IMR-90 (cell line): Measurements from ENCODE around the gene NFATC1. TPM values are rescaled to one million over a fixed set of nuclear protein-coding genes. Genes with fewer than 3 reads are reported as not detected.

ENCODE experiments used
- ATAC-seq: fragments of 200-7000 bp; cut with Tn5 transposase; 2 replicates; pipeline ENCODE4 v1.9.1; 2020; ENCODE audit warnings: low read depth, mild to moderate bottlenecking, moderate library complexity
- BruUV-seq: library from RNA; stranded (reverse); fragments of 400-500 nt; replicated peaks from 2 replicates; lab custom pipeline; 2021; lab: Mats Ljungman, UMichigan
- CTCF ChIA-PET: fragments of 300-600 bp; formaldehyde crosslinking; extraction: SDS; loops from one replicate; lab custom pipeline; 2021; ENCODE audit warnings: antibody characterized with exemption; lab: Yijun Ruan, JAX
- POLR2A ChIA-PET: fragments of 300-600 bp; sonication (Branson Sonifier 250); formaldehyde crosslinking; loops from one replicate; lab custom pipeline; 2022; ENCODE audit warnings: antibody characterized with exemption; ENCODE audit not compliant: unreplicated experiment; lab: Charles Lee
- DNase-seq: peaks from one replicate; pipeline ENCODE4 v3.0.0; 2013
- H2AFZ ChIP-seq: replicated peaks from 2 replicates; pipeline ENCODE3; 2013; ENCODE audit warnings: low read length, mild to moderate bottlenecking; ENCODE audit not compliant: poor library complexity
- H2AK5ac ChIP-seq: 2 replicates; pipeline ENCODE4 v1.6.1; 2013; ENCODE audit warnings: low read depth, low read length, inconsistent platforms
- H2AK9ac ChIP-seq: replicated peaks from 2 replicates; pipeline ENCODE3; 2013; ENCODE audit warnings: mild to moderate bottlenecking, low read depth, low read length, moderate library complexity; ENCODE audit not compliant: poor library complexity
- H2BK120ac ChIP-seq: 2 replicates; pipeline ENCODE4 v1.6.1; 2013; ENCODE audit warnings: low read depth, low read length, inconsistent platforms
- H2BK15ac ChIP-seq: 3 replicates; pipeline ENCODE4 v1.6.1; 2013; ENCODE audit warnings: low read depth, low read length, inconsistent platforms
- H2BK20ac ChIP-seq: 2 replicates; pipeline ENCODE4 v1.6.1; 2013; ENCODE audit warnings: low read depth, mild to moderate bottlenecking, inconsistent platforms, low read length, moderate library complexity
- H2BK5ac ChIP-seq: 2 replicates; pipeline ENCODE4 v1.6.1; 2013; ENCODE audit warnings: mild to moderate bottlenecking, low read depth, low read length, inconsistent platforms; ENCODE audit not compliant: poor library complexity, severe bottlenecking
- H3K14ac ChIP-seq: replicated peaks from 2 replicates; pipeline ENCODE4 v1.6.1; 2013; ENCODE audit warnings: low read depth, low read length, inconsistent platforms
- H3K18ac ChIP-seq: 2 replicates; pipeline ENCODE4 v1.6.1; 2013; ENCODE audit warnings: low read depth, low read length, control low read depth
- H3K23ac ChIP-seq: 2 replicates; pipeline ENCODE4 v1.6.1; 2013; ENCODE audit warnings: low read depth, low read length, inconsistent platforms
- H3K27ac ChIP-seq: 2 replicates; pipeline ENCODE4 v1.5.1; 2013; ENCODE audit warnings: mild to moderate bottlenecking, control low read depth, low read length; ENCODE audit not compliant: insufficient read depth
- H3K27me3 ChIP-seq: 2 replicates; pipeline ENCODE4 v1.6.1; 2013; ENCODE audit warnings: low read length; ENCODE audit not compliant: control insufficient read depth, insufficient read depth
- H3K36me3 ChIP-seq: 2 replicates; pipeline ENCODE4 v1.6.1; 2013; ENCODE audit warnings: low read length, mixed read lengths; ENCODE audit not compliant: control insufficient read depth, insufficient read depth
- H3K4ac ChIP-seq: 2 replicates; pipeline ENCODE4 v1.6.1; 2013; ENCODE audit warnings: low read depth, low read length, inconsistent platforms
- H3K4me1 ChIP-seq: 2 replicates; pipeline ENCODE4 v1.6.1; 2013; ENCODE audit warnings: low read length, mixed read lengths; ENCODE audit not compliant: control insufficient read depth, insufficient read depth
- H3K4me2 ChIP-seq: 2 replicates; pipeline ENCODE4 v1.6.1; 2013; ENCODE audit warnings: low read depth, mild to moderate bottlenecking, control low read depth, low read length, moderate library complexity
- H3K4me3 ChIP-seq: 2 replicates; pipeline ENCODE4 v1.5.1; 2013; ENCODE audit warnings: low read depth, mild to moderate bottlenecking, control low read depth, low read length, moderate library complexity; ENCODE audit not compliant: insufficient read depth
- H3K56ac ChIP-seq: 2 replicates; pipeline ENCODE4 v1.6.1; 2013; ENCODE audit warnings: low read length, inconsistent platforms; ENCODE audit not compliant: insufficient read depth; ENCODE audit errors: extremely low read depth
- H3K79me1 ChIP-seq, 2 experiments: 2 replicates each; pipeline ENCODE4 v1.6.1; 2013; ENCODE audit warnings: low read length in 2 of 2, inconsistent platforms in 1 of 2, low read depth in 1 of 2
- H3K9ac ChIP-seq: 2 replicates; pipeline ENCODE4 v1.6.1; 2013; ENCODE audit warnings: low read depth, low read length, control low read depth
- H3K9me1 ChIP-seq: 2 replicates; pipeline ENCODE4 v1.6.1; 2013; ENCODE audit warnings: low read length, inconsistent platforms; ENCODE audit not compliant: insufficient read depth
- H3K9me3 ChIP-seq: 2 replicates; pipeline ENCODE4 v1.6.1; 2013; ENCODE audit warnings: low read length; ENCODE audit not compliant: control insufficient read depth, insufficient read depth
- H4K20me1 ChIP-seq: 2 replicates; pipeline ENCODE4 v1.6.1; 2013; ENCODE audit warnings: low read length, inconsistent platforms; ENCODE audit not compliant: insufficient read depth
- H4K5ac ChIP-seq: 2 replicates; pipeline ENCODE4 v1.6.1; 2013; ENCODE audit warnings: mild to moderate bottlenecking, low read depth, low read length, control low read depth
- H4K8ac ChIP-seq, 2 experiments: 2 replicates each; pipeline ENCODE4 v1.6.1; 2013; ENCODE audit warnings: low read depth in 2 of 2, low read length in 2 of 2, control low read depth in 1 of 2, inconsistent platforms in 1 of 2
- H4K91ac ChIP-seq: 2 replicates; pipeline ENCODE4 v1.6.1; 2013; ENCODE audit warnings: low read depth, low read length, inconsistent platforms; ENCODE audit not compliant: insufficient read depth
- BHLHE40 ChIP-seq: fragments of 150-350 bp; IDR thresholded peaks from 2 replicates; pipeline ENCODE4 v1.6.1; 2016; ENCODE audit warnings: mild to moderate bottlenecking, low read depth, low read length
- CEBPB ChIP-seq: IDR thresholded peaks from 2 replicates; pipeline ENCODE4 v1.6.1; 2012; ENCODE audit warnings: low read depth, low read length, improper control_type of control experiment
- CHD1 ChIP-seq: IDR thresholded peaks from 2 replicates; pipeline ENCODE4 v1.6.1; 2012; ENCODE audit warnings: low read depth, low read length, improper control_type of control experiment
- FOS ChIP-seq: fragments of 150-350 bp; IDR thresholded peaks from 2 replicates; pipeline ENCODE4 v1.6.1; 2016; ENCODE audit warnings: low read depth, low read length
- MAFK ChIP-seq: IDR thresholded peaks from 2 replicates; pipeline ENCODE4 v1.6.1; 2012; ENCODE audit warnings: low read depth, low read length, improper control_type of control experiment
- MAZ ChIP-seq: IDR thresholded peaks from 2 replicates; pipeline ENCODE4 v1.6.1; 2012; ENCODE audit warnings: low read depth, mild to moderate bottlenecking, low read length, improper control_type of control experiment, moderate library complexity, borderline replicate concordance
- POLR2A ChIP-seq: IDR thresholded peaks from 2 replicates; pipeline ENCODE4 v1.6.1; 2012; ENCODE audit warnings: mild to moderate bottlenecking, low read depth, low read length
- RAD21 ChIP-seq: IDR thresholded peaks from 2 replicates; pipeline ENCODE4 v1.6.1; 2012; ENCODE audit warnings: low read length, improper control_type of control experiment
- RCOR1 ChIP-seq: IDR thresholded peaks from 2 replicates; pipeline ENCODE4 v1.6.1; 2012; ENCODE audit warnings: mild to moderate bottlenecking, low read length, improper control_type of control experiment; ENCODE audit not compliant: insufficient replicate concordance
- RFX5 ChIP-seq: IDR thresholded peaks from 2 replicates; pipeline ENCODE4 v1.8.0; 2012; ENCODE audit warnings: low read depth, mild to moderate bottlenecking, low read length, moderate library complexity
- USF2 ChIP-seq: fragments of 150-350 bp; IDR thresholded peaks from 2 replicates; pipeline ENCODE4 v1.6.1; 2017; ENCODE audit warnings: mild to moderate bottlenecking, antibody characterized with exemption, low read length, low read depth
- WGBS, 2 experiments: methylation state at CpG; one replicate each; pipeline versions ENCODE4 v1.1.5 to v1.1.7; 2013; ENCODE audit warnings: missing lambda C conversion rate in 2 of 2; ENCODE audit not compliant: insufficient read length in 1 of 2; ENCODE audit errors: extremely low coverage in 2 of 2; 5-methylcytosine and 5-hydroxymethylcytosine counted together
- dilution Hi-C: fragments of 300-500 bp; cut with HindIII; formaldehyde crosslinking; loops from one replicate; pipeline ENCODE4 v1.14.3; 2018; ENCODE audit warnings: low sequenced_read_pairs; ENCODE audit not compliant: unreplicated experiment
- in situ Hi-C: fragments of 300-500 bp; cut with MboI; formaldehyde crosslinking; loops from 3 replicates; pipeline ENCODE4 v1.14.3; 2019; ENCODE audit warnings: low sequenced_read_pairs, inconsistent platforms, mixed read lengths
- intact Hi-C: fragments of 100-400 bp; cut with micrococcal nuclease; formaldehyde crosslinking; loops from 2 replicates; pipeline ENCODE4 v1.10.0; 2022
- polyA plus RNA-seq, 3 experiments: library from polyadenylated mRNA; depleted of rRNA; stranded (reverse); fragments of >200 nt; gene quantifications; 2 replicates each; pipeline ENCODE4 v1.2.3, GENCODE V29; 2012; ENCODE audit warnings: low replicate concordance in 1 of 3
- total RNA-seq: library from RNA; depleted of rRNA; stranded (reverse); fragments of >200 nt; gene quantifications from 2 replicates; pipeline ENCODE4 v1.2.3, GENCODE V29; 2012
- TF ChIP-seq, protein P1 (sequence below): fragments of 150-350 bp; IDR thresholded peaks from 2 replicates; pipeline ENCODE4 v1.6.1; 2016; ENCODE audit warnings: low read depth, mild to moderate bottlenecking, low read length, moderate library complexity, borderline replicate concordance

NFATC1 gene
- total and polyA plus RNA-seq, 2 of the 4 experiments (the other 2 are of a cell fraction), result 0.36 to 1.8 TPM

GRCh38 chr18:79553154-79553553, 157.4 kb downstream of the NFATC1 start:
- Histone ChIP-seq H3K4ac (no peak overlapping the region), H3K27ac (no peak overlapping the region), H4K5ac (no peak overlapping the region), H3K18ac (no peak overlapping the region), H3K9ac (no peak overlapping the region), H3K79me1 (no peaks in the 10 kb centered on the region), H3K9me3 (no peaks in the 10 kb centered on the region), H4K20me1 (no peaks in the 10 kb centered on the region), H3K14ac (no peak overlapping the region), H3K4me3 (no peak overlapping the region), H2AK5ac (no peak overlapping the region), H3K4me2 (no peak overlapping the region), H3K9me1 (no peaks in the 10 kb centered on the region), H2BK20ac (no peak overlapping the region), H3K36me3 (no peaks in the 10 kb centered on the region), H2AFZ (no peak overlapping the region), H2BK15ac (no peak overlapping the region), H3K4me1 (no peaks in the 10 kb centered on the region), H2BK120ac (no peak overlapping the region), H3K23ac (no peak overlapping the region), H2BK5ac (no peak overlapping the region), H3K27me3 (peaks cover 16% of the 10 kb centered on the region; the same call in 1 of the 2 replicates), H4K91ac (no peak overlapping the region), H2AK9ac (no peak overlapping the region), H3K56ac (no peak overlapping the region), H4K8ac (no peak overlapping the region)
- no peak for TF ChIP-seq RAD21
- no peak for TF ChIP-seq CHD1
- no peak for TF ChIP-seq MAFK
- TF ChIP-seq FOS, result no peak
- no peak for TF ChIP-seq CEBPB
- TF ChIP-seq, protein P1, sequence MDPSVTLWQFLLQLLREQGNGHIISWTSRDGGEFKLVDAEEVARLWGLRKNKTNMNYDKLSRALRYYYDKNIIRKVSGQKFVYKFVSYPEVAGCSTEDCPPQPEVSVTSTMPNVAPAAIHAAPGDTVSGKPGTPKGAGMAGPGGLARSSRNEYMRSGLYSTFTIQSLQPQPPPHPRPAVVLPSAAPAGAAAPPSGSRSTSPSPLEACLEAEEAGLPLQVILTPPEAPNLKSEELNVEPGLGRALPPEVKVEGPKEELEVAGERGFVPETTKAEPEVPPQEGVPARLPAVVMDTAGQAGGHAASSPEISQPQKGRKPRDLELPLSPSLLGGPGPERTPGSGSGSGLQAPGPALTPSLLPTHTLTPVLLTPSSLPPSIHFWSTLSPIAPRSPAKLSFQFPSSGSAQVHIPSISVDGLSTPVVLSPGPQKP, result no peak
- no peak for TF ChIP-seq RCOR1
- no peak for TF ChIP-seq MAZ
- no peak for TF ChIP-seq RFX5
- no peak for TF ChIP-seq BHLHE40
- TF ChIP-seq POLR2A, result no peak
- no peak for TF ChIP-seq USF2
- DNase-seq (no peak), ATAC-seq (no peak)
- WGBS, 2 experiments, result 81% methylated on average over 3 of the region's 24 CpGs; no CpG with 5 or more reads in 1 of the 2 experiments
- in situ Hi-C loops, result no loop called here
- POLR2A ChIA-PET, result no interaction called here
- intact Hi-C loops, result no loop called here
- BruUV-seq, result no TSS peak
- dilution Hi-C loops, result no loop called here
- CTCF ChIA-PET, result no interaction called here
